UCSD-AML1 (cell line): ENCODE measurements around the gene MSI2.

Experiments
- DNase-seq: peaks from one replicate; lab custom pipeline; 2025; ENCODE audit not compliant: unreplicated experiment; lab: John Stamatoyannopoulos, UW

Gene MSI2

DNA sequence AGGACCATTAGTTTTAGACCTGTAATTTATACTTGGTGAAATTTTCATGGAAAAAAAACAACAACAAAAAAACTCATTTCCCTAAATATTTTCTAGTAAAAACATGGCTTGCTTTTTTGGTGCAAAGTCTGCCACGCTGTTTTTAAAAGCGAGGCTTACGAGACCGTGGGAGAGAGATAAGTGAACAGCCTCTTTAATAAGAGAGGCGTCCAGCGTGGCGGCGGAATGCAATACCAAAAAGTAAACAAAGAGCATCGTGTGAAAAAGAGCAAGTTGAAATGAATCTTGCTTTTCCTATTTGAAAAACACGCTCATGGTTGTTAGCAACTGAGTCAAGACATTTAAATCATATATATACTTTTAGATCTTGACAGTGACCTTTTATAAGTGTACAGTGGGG is 10.5 kb upstream of the MSI2 start:
- no peak for DNase-seq

DNA sequence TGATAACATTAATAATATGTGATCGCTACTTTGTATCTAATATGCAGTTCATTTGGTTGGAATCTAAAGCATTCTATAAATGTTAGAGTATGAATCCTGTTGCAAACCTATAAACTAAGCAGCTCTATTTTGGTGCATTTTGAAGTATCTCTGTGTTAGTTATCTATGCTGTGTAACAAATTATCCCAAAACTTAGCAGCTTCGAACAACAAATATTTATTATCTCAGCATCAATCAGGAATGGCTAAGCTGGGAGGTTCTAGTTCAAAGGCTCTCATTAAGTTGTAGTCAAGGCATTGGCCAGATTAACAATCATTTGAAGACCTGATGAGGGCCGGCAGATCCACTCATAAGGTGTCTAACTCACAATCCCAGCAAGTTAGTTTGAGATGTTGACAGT is 10.1 kb upstream of the MSI2 start:
- DNase-seq: no peak

DNA sequence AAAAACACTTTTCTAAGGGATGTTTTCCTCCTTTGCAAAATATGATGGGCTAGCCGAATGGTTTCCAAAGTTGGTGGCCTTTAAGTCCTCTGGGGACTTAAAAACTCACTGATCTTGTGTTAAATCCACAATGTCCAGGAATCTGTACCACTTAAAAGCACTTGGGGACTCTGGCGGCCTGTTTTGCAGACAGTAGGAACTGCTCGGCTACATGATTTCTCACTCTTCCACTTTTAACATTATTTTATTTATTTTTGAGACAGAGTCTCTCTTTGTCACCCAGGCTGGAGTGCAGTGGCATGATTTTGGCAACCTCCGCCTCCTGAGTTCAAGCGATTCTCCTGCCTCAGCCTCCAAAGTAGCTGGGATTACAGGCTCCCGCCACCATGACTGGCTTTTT is 9.1 kb upstream of the MSI2 start:
- no peak for DNase-seq

DNA sequence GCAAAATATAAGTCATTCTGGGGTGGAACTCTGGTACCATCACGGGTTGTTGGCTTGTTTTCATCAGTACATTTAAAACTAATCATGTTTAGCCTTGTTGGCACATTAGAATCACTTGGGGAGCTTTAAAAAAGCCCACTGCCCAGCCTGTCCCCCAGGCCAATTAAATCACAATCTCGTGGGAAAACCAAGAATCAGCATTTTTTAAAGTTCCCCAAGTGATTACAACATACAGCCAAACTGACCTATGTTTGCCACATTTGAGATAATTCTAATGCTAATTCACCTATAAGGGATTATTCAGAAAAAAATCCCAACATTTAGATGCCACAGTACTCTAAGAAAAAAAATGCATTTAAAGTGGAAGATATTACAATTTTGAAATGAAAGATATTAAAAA is 8.4 kb upstream of the MSI2 start:
- DNase-seq: no peak

DNA sequence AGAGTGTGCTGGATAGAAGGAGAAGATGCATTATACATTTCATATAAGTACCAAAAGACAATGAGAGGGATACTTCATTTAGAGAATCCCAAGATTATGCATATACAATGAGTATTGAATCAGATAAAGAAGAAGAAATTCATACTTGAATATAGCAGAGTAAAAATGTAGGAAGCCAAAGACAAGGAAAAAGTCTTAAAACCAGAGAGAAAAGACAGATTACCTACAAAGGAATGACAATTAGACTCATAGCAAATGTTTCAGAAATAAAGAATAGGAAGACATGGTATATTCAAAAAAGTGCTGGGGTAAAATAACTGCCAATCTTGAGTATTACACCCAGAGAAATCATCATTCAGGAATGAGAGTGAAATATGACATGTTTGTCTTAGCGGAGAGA is 6.8 kb upstream of the MSI2 start:
- DNase-seq: no peak

DNA sequence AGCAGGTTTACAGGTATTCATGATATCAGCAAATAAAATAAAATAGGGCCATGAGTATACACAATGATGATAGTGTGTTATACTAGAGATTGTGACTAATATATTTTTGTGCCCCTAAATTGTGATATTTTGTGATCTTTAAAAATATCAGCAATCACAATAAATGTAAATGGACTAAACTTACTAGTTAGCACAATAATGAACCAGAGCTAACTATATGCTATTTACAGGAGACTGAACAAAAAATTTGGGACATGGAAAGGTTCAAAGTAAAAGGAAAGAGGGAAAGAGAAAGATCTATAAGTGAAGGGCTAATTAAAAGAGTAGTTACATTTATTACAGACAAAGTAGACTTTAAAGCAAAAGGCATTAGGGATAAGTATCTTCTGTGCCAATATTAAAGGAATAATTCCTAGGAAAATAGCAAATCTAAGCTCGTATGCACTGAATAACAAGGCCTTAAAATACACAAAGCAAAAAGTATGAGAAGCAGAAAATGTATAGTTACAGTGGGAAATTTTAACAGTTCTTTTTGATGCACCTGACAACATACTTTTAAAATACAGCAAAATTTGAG is 5.0 kb upstream of the MSI2 start:
- DNase-seq: no peak

DNA sequence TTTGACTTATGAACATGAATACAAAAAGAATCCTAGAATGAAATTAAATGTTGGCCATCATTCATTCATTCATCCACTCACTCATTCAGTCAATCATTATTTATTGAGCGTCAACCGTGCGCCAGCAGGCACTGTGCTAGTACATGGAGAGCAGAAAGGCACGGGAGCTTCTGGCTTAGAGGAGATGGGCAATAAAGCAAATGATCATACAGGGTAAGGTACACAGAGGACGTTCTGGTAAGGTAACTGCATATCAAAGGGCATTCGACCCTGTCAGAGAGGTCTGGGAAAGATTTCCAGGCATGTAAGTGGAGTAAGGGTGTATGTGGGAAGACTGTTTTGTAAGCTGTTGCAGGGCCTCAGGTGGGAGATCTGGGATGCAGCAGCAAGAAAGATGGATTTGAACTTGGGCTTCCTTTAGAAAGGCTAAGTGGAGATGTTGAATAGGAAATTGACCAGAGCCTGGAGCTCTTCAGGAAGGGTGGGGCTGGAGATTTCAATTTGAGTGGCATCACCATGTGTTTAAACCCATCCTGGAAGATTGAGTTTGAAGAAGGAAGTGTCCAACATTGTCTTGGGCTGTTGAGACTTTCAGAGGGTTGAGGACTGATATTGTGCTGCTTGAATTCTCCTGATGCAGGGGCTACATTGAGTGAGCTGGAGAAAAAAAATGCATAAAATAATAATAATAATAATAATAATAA is 2.8 kb upstream of the MSI2 start:
- DNase-seq: no peak

DNA sequence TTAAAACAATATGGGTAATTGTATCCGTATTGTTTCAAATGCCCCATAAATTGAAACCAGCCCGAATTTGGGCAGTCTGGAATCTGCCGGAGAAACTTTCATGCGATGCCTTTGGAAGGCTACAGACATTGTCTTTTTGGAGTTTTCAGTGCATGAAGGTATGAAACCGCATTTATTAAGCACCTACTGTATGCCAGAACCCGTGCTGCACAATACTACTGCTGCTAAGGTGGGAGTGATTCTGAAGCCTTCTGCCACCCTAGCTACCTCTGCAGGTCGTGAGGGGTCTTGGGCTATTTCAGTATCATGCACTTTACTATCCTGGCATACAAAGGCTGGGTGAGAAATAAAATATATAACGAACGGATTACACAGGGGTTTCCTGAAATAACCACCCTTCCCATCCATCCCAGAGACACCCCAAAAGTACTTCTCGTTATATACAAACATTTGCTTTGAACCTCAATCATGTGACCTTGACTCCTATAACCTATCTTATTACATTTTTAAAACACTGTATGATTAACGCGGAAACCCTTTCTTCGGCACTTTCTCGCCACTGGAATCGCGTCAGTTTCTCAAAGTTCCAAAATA is 1.0 kb upstream of the MSI2 start:
- DNase-seq: no peak

DNA sequence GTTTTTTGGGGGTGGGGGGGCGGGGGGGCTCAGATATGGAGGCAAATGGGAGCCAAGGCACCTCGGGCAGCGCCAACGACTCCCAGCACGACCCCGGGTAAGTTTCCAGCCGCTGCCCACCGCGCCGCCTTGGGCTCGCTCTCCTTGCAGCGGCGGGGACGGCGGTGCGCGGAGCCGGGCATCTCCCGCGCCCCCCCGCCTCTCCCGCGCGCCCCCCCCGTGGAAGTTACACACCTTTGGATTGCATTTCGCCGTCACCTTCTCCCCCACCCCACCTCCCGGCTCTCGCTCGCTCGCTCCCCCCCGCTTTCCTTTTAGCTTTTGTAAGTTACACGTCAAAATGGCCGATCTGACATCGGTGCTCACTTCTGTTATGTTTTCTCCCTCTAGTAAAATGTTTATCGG is 387 bp downstream of the MSI2 start:
- no peak for DNase-seq

DNA sequence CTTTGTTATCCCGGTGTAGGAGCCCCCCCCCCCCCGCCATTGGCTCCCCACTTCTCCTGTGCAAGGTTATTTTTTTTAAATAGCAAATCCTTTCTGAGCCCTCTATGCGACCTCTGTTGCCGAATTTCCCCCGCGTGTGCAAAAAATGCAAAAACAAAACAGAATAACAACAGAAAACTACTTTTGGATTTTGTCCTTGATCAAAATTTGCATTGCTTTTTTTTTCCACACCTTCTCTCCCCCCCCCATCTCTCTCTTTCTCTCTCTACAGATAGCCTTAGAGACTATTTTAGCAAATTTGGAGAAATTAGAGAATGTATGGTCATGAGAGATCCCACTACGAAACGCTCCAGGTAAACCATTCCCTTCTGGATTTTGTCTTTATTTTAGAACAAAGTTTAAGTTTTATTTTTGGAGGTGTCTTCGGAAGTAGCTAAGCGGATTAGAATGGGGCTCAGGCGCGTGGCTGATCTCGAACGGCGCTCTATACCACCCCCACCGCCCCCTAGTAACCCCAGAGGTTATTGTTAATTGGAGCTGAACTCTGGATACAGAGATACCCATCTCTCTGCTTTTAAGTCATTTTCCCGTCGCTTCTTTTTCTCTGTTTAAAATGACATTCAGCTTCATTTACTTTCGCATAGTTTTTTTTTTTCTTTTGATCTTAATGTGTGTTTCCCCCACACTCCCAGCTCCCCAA is 1.0 kb downstream of the MSI2 start:
- DNase-seq: no peak

DNA sequence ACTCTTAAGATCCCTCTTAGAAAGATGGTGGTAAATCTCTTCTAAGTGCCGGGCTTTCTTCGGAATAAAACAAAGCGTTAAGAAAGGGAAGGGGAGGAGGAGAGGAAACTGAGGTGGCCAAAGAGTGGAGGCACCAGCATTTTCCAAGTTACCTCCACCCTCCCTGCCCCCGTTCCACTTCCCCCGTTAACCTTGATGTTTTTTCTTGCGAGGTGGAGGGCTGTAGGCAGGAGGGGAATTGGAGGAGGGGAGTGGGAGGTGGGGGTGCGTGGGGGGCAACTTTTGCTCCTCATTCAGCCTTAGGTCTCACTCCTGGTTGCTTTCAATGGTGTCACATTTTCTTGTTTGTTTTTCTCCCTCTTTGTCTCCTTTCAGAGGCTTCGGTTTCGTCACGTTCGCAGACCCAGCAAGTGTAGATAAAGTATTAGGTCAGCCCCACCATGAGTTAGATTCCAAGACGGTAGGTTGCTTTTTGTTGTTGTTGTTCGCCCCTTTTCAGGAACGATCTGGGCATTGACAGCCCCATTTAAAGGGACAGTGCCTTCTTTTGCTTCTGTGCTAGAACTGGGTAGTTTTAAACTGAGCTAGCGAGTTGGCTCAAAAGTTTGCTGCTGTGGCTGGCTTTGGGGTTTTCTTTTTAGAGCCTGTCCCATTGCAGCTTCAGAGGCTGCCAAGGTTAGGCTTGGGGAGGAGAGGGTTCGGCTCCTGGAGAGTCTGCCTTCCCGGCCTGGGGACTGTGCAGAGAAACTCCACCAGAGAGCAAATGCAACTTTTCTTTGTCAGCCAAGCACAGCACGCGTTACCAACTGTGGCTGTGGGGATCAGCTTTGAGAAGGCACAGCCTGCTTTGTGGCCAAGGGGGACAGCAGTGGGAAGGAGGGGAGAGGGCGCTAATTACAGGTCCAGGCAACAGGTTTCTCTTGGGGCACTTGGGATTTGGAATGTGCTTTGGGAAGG is 1.9 kb downstream of the MSI2 start:
- no peak for DNase-seq

DNA sequence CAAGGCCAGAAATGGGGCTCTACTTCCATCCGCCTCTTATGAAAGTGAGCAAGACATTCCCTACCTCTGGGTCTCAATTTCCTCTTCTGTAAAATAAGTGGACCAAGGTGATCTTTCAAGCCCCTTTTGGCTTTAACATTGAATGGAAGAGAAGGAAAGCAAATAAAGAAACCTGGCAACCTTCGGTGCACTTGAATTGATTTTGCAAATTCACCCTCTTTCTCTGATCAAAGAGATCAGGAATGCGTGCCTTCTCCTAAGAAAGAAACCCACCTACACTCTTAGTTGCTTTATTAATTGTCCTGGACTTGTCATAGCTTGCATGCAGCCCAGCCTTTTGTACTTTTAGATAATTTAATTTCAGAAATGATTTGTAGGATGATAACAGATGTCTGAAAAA is 3.0 kb downstream of the MSI2 start:
- DNase-seq: no peak

DNA sequence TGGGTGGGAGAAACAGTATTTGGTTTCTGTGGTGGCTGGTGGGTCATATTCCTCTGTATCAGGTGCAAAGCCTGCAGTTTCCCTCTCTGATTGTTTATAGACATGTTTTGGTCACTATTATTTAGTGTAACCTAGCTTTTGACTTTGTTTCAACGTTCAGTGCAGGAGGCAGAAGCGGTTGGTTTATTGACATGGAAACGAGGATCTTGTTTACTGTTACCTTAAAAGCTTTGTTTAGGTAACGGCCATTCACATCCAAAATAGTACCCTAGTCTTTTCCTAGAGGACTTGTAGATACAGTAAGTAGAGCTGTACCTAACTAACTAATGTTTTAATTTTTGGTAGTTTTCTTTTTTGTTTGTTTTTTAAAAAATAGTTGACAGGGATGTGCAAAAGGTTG is 3.5 kb downstream of the MSI2 start:
- DNase-seq: no peak

DNA sequence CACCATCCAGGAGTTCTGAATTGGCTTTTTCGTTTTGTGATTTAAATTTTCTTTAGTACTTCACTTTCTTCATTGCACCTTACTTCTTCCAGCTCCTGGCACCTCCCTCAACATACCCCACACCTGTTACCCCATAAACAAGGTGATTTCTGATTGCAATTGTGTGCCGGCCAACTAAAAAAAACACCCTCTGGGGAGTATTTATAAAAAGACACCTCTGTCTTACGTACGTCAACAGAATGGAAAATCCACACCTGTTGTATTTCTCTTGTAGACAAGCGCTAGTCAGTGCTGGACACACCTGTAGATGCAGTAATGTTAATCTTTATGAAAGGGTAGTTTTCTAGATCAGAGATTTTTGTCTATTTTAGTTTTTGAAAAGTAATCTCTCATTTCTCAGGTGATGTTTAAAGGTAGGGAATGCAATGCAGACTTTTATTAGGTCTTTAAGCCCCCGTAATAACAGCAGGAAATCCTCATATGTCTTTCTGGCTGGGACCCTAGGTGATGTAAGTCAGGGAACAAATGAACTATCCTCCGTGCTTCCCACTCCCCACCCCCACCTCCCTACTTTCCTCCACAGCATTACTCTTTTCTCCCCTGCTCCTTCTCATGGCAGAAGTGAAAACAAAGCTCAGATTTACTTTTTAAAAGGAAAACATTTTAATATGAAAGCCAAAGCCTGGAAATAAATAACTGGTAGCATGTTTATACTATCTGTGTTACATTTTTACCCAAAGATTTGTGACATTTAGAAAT is 4.2 kb downstream of the MSI2 start:
- no peak for DNase-seq

DNA sequence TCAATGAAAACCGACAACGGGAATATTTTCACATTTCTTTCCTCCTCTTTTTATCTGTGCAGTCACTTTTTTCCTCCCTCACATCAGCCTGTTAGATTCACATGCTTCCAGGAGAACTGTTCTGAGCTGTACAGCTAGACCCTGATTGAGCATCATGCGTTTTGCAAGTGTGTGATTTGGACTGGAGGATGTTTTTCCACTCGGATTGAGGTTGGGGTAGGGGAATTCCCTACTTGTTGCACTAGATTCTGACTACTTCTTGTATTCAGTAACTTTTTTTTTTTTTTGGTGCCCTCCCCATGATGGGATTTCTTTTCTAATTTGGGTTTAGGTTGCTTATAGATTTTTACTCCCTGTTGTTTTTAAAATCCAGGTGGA is 4.8 kb downstream of the MSI2 start:
- no peak for DNase-seq

DNA sequence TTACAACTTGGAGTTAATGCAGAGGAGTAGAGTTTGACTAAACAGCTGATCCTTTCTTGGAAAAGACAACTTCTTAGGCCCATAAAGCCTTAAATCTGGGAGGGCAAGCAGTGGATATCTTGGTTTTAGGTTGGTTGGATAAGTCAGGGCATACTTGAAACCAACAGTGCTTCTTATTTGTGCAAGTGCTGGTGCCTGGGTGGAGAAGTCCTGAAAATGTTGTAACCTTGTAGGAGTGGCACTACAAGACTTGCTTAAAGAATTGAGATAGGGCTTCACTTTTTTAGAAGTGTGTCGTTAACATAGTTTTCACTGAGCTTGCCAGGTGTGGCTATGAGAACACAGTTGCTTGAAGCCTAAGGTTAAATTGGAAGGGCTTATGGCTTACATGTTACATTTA is 6.2 kb downstream of the MSI2 start:
- no peak for DNase-seq

DNA sequence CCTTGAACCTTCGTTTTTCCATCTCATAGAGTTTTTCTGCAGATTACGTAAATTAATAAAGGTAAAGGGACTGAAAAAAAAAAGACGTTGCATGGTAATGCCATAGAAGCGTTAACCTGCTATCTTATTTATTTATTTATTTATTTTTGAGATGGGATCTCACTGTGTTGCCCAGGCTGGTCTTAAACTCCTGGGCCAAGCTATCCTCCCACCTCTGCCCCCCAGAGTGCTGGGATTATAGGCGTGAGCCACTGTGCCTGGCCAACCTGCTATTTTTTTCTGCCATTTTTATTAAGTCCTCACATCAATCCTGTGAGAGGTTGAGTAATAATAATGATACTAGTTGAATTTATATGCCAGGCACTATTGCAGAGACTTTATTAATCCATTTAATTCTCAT is 7.9 kb downstream of the MSI2 start:
- DNase-seq: no peak

DNA sequence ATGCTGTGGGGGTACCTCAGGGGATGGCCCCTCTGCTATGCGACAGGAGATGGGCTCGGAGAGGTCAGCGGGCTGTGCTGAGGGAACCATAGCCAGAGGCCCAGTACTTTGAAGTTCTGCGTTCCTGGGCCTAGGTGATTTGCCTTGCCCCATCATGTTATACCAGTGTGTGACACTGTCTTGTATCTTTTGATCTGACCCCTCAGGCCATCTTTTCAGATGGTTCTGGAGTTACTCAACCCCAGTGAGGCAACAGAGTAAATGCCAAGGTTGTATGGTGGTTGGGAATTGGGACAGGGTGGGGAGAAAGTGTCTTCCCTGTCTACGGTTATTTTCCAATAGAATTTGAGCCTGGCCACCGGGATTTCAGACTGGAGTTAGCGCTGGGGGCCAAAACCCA is 8.5 kb downstream of the MSI2 start:
- DNase-seq: no peak

DNA sequence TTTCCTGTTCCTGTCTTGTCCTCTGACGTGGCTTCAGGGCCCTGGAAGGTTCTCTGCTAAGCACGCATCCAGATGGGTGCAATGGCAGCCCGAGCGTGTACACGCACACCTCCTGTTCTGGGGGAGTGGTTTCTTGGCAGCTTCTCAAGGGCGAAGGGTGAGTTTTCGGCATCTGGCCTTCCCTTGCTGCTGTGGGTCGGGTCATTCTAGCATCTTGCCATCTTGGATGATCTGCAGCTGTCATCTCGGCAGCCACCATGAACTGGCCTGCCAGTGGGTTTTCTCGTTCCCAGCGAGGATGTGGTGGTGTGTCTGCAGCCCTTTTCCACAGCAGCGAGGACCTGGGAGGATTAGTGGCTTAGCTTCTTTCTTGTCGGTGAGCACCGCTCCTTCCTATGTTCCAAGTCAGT is 10.6 kb downstream of the MSI2 start:
- no peak for DNase-seq

DNA sequence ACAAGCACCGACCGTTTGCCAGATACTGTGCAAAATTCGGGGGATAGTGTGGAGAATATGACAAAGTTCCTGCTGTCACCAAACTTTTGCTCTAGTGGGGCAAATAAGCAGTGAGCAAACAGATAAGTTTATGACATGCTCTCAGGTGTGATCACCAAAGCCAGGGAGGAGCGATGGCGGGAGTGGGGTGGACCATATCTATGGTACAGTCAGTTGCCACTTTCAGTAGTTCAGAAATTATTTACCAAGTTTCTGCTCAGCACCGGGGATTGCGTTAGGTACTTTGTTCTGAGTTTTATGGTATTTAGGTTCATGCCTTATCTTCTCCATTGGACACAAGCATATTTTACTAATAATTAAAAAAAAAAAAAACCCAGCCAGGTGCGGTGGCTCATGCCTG is 11.9 kb downstream of the MSI2 start:
- DNase-seq: no peak

DNA sequence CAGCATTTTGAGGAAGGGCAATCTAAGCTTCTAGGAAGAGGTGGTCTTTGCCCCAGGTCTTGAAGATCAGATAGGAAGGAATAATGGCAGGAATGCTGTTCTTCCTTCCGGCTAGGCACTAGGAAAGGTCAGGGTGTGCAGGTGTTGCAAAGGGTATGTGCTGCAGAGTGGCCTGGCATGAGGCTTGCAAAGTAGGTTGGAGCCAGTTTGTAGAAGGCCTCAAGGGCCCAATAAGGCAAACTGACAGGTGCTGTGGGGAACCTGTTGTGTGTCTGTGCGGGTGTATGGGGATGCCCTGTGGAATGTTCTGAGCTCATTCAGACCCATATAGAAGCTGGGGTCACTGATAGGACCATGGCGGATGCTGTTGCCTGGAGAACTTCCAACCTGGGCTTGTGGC is 12.7 kb downstream of the MSI2 start:
- DNase-seq: no peak
